ENCODE measurements around the gene PEX11G.

DNA sequence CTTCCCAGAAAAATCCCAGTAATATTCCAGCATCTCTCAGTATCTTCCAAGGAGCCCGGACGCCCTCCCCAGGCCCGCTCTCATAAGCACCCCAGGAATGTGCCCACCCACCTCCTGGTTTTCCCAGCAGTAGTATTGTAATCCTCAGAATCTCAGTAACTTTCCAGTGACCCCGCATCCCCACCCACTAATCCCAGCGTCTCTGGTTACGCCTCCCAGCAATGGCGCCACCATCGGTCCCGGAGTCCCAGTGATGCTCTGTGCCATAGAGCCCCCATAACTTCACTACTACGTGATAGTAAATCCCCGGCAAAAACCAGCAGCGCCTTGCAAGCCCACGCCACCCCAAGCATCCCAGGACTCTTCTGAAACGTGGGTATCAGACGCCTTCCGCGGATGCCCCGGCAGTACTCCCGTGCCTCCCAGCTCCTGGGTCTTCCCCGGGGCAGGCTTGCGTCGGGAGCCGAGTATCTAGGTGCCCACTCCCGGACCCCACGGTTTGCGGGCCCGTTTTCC, 45.8 kb upstream of the PEX11G start:
- TF ChIP-seq, protein P1, sequence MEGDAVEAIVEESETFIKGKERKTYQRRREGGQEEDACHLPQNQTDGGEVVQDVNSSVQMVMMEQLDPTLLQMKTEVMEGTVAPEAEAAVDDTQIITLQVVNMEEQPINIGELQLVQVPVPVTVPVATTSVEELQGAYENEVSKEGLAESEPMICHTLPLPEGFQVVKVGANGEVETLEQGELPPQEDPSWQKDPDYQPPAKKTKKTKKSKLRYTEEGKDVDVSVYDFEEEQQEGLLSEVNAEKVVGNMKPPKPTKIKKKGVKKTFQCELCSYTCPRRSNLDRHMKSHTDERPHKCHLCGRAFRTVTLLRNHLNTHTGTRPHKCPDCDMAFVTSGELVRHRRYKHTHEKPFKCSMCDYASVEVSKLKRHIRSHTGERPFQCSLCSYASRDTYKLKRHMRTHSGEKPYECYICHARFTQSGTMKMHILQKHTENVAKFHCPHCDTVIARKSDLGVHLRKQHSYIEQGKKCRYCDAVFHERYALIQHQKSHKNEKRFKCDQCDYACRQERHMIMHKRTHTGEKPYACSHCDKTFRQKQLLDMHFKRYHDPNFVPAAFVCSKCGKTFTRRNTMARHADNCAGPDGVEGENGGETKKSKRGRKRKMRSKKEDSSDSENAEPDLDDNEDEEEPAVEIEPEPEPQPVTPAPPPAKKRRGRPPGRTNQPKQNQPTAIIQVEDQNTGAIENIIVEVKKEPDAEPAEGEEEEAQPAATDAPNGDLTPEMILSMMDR (IDR thresholded peaks at IDR 0.05 in 4 of 5, conservative IDR thresholded peaks at IDR 0.05 in 1 of 5), result no peak
- TF ChIP-seq POLR2A (IDR thresholded peaks at IDR 0.05), result no peak

All from gastrocnemius medialis (tissue), 4 donors.